Activated CD4-positive, alpha-beta T cell treated with anti-CD3 and anti-CD28 coated beads for 1 hour (primary cell): ENCODE measurements around the gene GJB1.
A peak's percentile ranks its signal among the peaks of the same experiment; 100 is the strongest.
"Not testable (repeated sequence)": the region's sequence is repeated elsewhere in the genome, so short reads cannot be mapped to it uniquely, and the experiment has no call there.

Source experiments
- DNase-seq: peaks from one replicate; pipeline ENCODE4 v3.0.0-alpha.2; 2020

GJB1 gene

GRCh38 chrX:71222929-71223328 is at the start of gene GJB1:
Gene GJB1 (plus strand): TSS chrX:71223224. CDS start chrX:71223708, 484 bp downstream.
- DNase-seq, result no peak

DNA sequence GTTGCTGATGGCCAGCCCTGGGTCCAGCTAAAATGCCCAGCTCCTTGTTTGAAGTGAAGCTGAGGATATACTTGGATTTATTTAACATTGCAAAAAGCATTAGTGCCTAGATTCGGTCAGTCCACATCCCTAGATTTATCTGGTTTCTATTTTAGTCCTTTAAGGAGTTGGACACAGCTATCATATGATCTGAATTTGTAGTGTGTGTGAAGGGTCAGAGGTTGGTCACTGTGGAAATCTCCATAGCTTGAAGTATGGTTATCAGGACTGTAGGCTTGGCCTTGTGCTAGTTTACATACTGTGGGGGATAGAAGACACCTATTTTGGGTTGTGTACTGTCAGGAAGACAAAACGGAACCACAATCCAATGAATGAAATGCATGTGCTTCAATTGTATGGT is 49.6 kb upstream of the GJB1 start:
- DNase-seq, result no peak

- DNase-seq, result no peak
These were observed 48.2 kb upstream of the GJB1 start for GRCh38 chrX:71174795-71175194.

GRCh38 chrX:71175531-71175930 is 47.5 kb upstream of the GJB1 start:
- DNase-seq, result no peak

GRCh38 chrX:71177327-71177726 is 45.7 kb upstream of the GJB1 start:
- no peak for DNase-seq

DNA sequence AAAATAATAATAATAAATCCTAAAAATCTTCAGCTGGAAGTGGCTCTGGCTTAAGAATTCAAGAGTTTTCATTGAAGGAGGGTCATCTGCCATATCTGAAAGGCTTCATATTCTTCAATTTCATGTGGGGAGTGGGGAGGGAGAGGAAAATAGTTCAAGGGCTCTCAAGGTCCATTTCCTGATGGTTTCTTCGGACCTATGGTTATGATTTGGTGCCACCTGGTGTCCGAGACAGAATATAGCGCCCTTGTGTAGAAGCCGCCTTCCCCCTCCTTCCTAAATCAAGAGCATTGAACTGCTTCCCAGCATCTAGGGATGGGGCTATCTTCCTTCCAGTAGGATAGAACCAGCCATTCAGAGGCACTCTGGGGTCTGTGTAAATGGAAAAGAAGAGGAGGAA is 44.1 kb upstream of the GJB1 start:
- peak; percentile 10 for DNase-seq

GRCh38 chrX:71180579-71181265 is 42.3 kb upstream of the GJB1 start:
- not testable (repeated sequence) for DNase-seq

GRCh38 chrX:71181558-71181909 is 41.5 kb upstream of the GJB1 start:
- DNase-seq, result peak; percentile 8

DNA sequence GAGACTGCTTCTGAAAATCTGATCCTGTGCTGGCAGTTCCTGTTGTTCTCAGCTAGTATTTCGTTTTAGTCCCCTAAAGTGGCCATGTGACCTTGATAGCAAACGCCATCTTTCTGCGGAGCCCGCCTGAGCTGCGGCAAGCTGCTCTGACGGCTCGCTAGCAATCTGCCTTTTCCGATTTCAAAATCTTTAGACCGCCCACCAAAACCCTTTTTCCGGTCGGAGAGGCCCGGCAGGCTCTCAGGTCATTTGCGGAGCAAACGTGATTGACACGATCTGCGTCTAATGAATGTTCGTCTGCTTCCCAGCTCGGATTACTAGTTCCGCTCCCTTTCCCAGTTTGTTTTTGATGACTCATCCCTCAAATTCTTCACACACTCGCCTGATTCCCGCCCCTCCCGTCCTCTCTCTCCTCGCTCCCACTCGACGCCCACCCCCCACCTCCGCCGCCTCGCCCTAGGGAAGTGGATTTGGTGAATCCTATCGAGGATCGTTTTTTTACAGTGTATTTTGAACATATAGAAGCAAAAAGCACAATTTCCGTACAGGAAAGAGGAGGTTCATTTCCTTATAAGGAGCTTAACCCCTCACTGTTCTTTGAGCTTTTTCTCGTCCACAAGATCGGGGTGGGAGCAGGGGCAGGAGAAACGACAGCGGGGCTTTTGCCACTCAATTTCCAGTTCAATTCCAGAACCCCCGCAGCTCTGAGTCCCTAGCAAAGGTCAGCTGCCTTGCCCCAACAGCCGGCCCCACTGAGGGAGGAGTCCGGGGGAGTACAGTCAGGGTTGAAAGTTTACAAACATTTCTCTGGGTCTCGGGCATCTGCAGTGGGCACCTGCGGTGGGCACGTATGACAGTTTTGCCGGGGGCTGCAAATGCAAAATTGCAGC is 40.9 kb upstream of the GJB1 start:
- DNase-seq, result peak; percentile 69

DNA sequence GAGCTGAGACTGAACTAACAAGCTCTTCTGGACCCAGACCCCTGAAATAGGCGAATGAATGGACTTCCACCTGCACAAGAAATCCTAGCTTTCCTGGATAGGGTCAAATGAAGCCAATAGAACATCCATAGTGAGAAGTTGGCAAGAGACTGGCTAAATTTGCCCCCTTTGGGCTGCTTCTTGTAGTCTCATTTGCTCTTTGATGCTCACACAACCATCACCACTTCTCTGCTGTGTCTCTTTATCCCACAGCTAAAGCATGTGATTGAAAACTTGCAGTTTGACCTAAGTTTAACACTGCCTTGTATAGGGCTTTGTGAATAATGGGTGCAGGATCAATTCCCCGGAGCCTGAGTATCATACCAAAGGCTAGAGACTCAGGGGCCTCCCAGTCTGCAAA is 40.2 kb upstream of the GJB1 start:
- no peak for DNase-seq

- no peak for DNase-seq
These were observed 39.7 kb upstream of the GJB1 start for GRCh38 chrX:71183341-71183740.

GRCh38 chrX:71184092-71184491 is 38.9 kb upstream of the GJB1 start:
- no peak for DNase-seq

DNA sequence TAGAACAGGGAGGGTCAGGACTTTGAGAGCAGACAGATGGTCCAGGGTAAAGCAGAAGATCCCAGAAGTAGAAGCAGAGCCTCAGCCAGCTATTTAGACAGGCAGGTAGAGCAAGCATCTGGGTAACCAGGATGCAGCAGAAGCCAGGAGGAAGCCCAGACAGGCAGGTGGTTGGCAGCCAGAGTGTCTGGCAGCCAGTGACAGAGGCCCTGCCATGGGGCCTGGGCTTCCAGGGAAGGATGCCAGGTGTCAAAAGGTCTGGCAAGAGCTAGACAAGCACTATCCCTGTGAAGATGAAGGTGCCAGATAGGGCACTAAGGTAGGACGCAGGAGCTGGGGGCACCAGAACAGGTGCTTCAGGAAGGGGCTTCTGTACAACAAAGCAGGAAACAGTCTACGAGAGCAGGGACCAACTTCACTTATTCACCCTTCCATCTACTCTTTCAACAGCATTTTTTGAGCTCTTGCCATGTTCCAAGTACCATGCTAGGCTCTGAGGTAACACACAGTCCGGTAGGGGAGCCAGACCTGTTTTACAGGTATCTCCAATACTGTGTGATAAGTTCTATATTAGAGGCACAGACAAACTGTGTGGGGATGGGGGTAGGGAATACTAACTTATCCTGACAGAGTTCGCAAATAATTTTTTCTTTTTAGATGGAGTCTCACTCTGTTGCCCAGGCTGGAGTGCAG is 38.1 kb upstream of the GJB1 start:
- no peak for DNase-seq

GRCh38 chrX:71191248-71191647 is 31.8 kb upstream of the GJB1 start:
- no peak for DNase-seq

DNA sequence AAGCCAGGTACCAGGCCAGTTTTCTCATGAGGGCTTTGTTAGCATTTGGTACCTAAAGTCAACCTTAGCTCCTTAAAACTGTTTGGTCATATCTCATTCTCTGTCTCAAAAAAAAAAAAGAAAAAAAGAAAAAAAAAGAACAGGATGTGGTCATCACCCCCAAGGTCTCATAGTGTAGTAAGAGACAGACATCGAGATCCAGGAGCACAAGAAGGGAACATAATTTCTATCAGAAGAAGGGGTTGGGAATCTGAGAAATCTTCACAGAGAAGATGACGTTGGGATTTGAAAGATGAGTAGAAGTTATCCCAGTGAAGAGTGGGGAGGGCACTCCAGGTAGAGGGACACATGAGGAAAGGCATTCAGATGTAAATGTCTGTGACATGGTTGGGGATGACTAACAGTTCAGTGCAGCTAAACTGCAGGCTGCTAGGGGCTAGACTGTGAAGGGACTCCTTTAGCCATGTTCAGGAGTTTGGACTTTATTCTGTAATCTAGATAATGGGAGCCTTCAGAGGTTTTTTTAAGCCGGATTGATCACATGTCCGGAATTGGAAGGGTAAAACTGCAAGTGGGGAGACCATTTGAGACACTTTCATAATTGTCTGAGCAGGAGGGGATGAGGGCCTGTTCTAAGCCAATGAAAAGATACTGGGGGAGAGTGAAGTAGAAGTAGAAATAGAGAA is 26.9 kb upstream of the GJB1 start:
- DNase-seq, result no peak

GRCh38 chrX:71198066-71198465 is 25.0 kb upstream of the GJB1 start:
- no peak for DNase-seq

- no peak for DNase-seq
These were observed 23.6 kb upstream of the GJB1 start for GRCh38 chrX:71199252-71200008.

DNA sequence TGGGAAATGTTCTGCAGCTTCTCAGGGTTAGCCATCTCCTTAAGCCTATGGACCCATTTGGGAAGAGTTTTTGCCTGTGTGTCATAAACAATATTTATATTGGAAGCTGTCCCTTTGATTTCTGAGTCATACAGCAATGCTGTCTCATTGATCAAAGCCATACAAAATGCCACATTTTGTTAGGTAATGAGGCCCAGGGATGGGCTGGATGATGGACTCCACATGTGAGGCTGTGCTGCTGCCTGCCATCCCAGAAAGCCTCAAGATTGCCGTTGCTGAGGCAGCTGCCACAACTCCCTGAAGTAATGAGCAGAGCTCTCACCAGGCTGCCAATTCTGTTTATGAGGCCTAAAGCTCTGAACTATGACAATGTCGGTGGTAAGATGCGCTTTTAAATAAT is 12.2 kb upstream of the GJB1 start:
- DNase-seq, result no peak

DNA sequence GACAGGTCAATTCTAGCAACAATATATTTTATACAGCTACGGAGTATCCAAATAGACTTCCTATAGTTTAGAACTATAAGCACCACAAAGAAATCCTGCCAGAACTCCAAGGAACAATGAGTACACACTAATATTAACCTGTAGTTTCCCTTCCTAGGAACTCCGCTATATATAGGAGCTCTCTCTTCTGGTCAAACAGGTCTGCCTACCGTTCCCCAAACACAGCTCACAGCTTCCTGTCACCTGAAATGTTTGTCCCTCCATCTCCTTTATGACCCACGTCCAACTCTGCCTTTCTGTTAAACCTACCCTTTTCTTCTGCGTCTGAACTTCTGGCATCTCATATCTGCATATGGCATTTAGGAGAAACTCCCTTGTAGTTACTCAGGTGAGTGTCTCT is 10.5 kb upstream of the GJB1 start:
- no peak for DNase-seq

- DNase-seq, result no peak
These were observed 8.9 kb upstream of the GJB1 start for GRCh38 chrX:71214152-71214551.

- DNase-seq, result no peak
These were observed 8.3 kb upstream of the GJB1 start for GRCh38 chrX:71214604-71215337.
